ENCODE results near the gene GPC5. TPM values are rescaled to one million over a fixed set of nuclear protein-coding genes. Genes with fewer than 3 reads are reported as not detected.

GPC5 gene
- total RNA-seq, 2 experiments from 2014 or later: 2.4 TPM; not detected in 1

GRCh38 chr13:92221916-92222315 is 823.5 kb downstream of the GPC5 start:
- no peak for TF ChIP-seq CTCF (conservative IDR thresholded peaks at IDR 0.05; ENCODE audit: low read length)
- no peak for TF ChIP-seq EZH2phosphoT487 (IDR thresholded peaks at IDR 0.05; ENCODE audit: borderline replicate concordance, low read depth, low read length)
- ChIA-PET POLR2A (no interaction called here), CTCF (ENCODE audit: unreplicated experiment) (no interaction called here)
- Histone ChIP-seq H2AFZ (ENCODE audit: low read length) (no peak overlapping the region), H3K79me2 (ENCODE audit: insufficient read depth, low read depth, low read length) (no peaks in the 10 kb centered on the region), H3K4me2 (ENCODE audit: low read length) (no peak overlapping the region), H3K36me3 (ENCODE audit: insufficient read depth, low read length) (no peaks in the 10 kb centered on the region), H3K4me3 (ENCODE audit: low read depth, low read length, poor library complexity, severe bottlenecking) (no peak overlapping the region), H4K20me1 (ENCODE audit: insufficient read depth, low read length) (no peaks in the 10 kb centered on the region), H3K9me3 (ENCODE audit: low read length) (no peaks in the 10 kb centered on the region), H3K4me1 (ENCODE audit: insufficient read depth, low read length, poor library complexity, severe bottlenecking) (no peaks in the 10 kb centered on the region), H3K27ac (ENCODE audit: low read depth, low read length, poor library complexity, severe bottlenecking) (no peak overlapping the region), H3K9me2 (ENCODE audit: insufficient read depth, low read length) (0 out of 2 replicates have a peak, but pooled peaks cover 4% of the 10 kb centered on the region)
- intact Hi-C loops (cut with micrococcal nuclease; ENCODE audit: unreplicated experiment): no loop called here
- no TSS peak for BruUV-seq (replicated peaks)
- DNase-seq (ENCODE audit: low spot score): no peak

GRCh38 chr13:92224052-92224821 is 825.8 kb downstream of the GPC5 start:
- H4K20me1 ChIP-seq (ENCODE audit: insufficient read depth, low read length): no peaks in the 10 kb centered on the region
- no peaks in the 10 kb centered on the region for H3K36me3 ChIP-seq (ENCODE audit: insufficient read depth, low read length)
- H3K9me2 ChIP-seq (ENCODE audit: insufficient read depth, low read length): 0 out of 2 replicates have a peak, but pooled peaks cover 4% of the 10 kb centered on the region
- no peak overlapping the region for H3K4me2 ChIP-seq (ENCODE audit: low read length)
- ChIA-PET CTCF (ENCODE audit: unreplicated experiment) (interaction anchor here (1.4 kb wide), 1 partner anchor 9 kb away, joined by 4 read pairs; no protein-coding TSS in a partner anchor), POLR2A (interaction anchor here (0.6 to 3.4 kb wide), 22 partner anchors 9 to 495 kb away, joined by 3 to 21 read pairs (median 4); no protein-coding TSS in a partner anchor)
- H3K4me3 ChIP-seq (ENCODE audit: low read depth, low read length, poor library complexity, severe bottlenecking): no peak overlapping the region
- DNase-seq (ENCODE audit: low spot score): no peak
- intact Hi-C loops (cut with micrococcal nuclease; ENCODE audit: unreplicated experiment): no loop called here
- H3K9me3 ChIP-seq (ENCODE audit: low read length): no peaks in the 10 kb centered on the region
- TF ChIP-seq EZH2phosphoT487 (IDR thresholded peaks at IDR 0.05; ENCODE audit: borderline replicate concordance, low read depth, low read length) (no peak), CTCF (conservative IDR thresholded peaks at IDR 0.05; ENCODE audit: low read length) (no peak)
- no TSS peak for BruUV-seq (replicated peaks)
- H3K79me2 ChIP-seq (ENCODE audit: insufficient read depth, low read depth, low read length): no peaks in the 10 kb centered on the region
- no peaks in the 10 kb centered on the region for H3K4me1 ChIP-seq (ENCODE audit: insufficient read depth, low read length, poor library complexity, severe bottlenecking)
- H2AFZ ChIP-seq (ENCODE audit: low read length): no peak overlapping the region
- H3K27ac ChIP-seq (ENCODE audit: low read depth, low read length, poor library complexity, severe bottlenecking): no peak overlapping the region

- no peaks in the 10 kb centered on the region for H3K4me1 ChIP-seq (ENCODE audit: insufficient read depth, low read length, poor library complexity, severe bottlenecking)
- ChIA-PET POLR2A (interaction anchor here (0.8 to 3.4 kb wide), 19 partner anchors 10 to 733 kb away, joined by 3 to 21 read pairs (median 4); no protein-coding TSS in a partner anchor), CTCF (ENCODE audit: unreplicated experiment) (no interaction called here)
- H2AFZ ChIP-seq (ENCODE audit: low read length): no peak overlapping the region
- intact Hi-C loops (cut with micrococcal nuclease; ENCODE audit: unreplicated experiment): no loop called here
- H3K9me2 ChIP-seq (ENCODE audit: insufficient read depth, low read length): 0 out of 2 replicates have a peak, but pooled peaks cover 4% of the 10 kb centered on the region
- no peaks in the 10 kb centered on the region for H3K79me2 ChIP-seq (ENCODE audit: insufficient read depth, low read depth, low read length)
- no peaks in the 10 kb centered on the region for H3K9me3 ChIP-seq (ENCODE audit: low read length)
- DNase-seq (ENCODE audit: low spot score): no peak
- H3K4me3 ChIP-seq (ENCODE audit: low read depth, low read length, poor library complexity, severe bottlenecking): no peak overlapping the region
- no peaks in the 10 kb centered on the region for H3K36me3 ChIP-seq (ENCODE audit: insufficient read depth, low read length)
- H3K4me2 ChIP-seq (ENCODE audit: low read length): no peak overlapping the region
- H4K20me1 ChIP-seq (ENCODE audit: insufficient read depth, low read length): no peaks in the 10 kb centered on the region
- H3K27ac ChIP-seq (ENCODE audit: low read depth, low read length, poor library complexity, severe bottlenecking): no peak overlapping the region
- BruUV-seq (replicated peaks): no TSS peak
- TF ChIP-seq CTCF (conservative IDR thresholded peaks at IDR 0.05; ENCODE audit: low read length) (no peak), EZH2phosphoT487 (IDR thresholded peaks at IDR 0.05; ENCODE audit: borderline replicate concordance, low read depth, low read length) (no peak)
These were observed 826.4 kb downstream of the GPC5 start for GRCh38 chr13:92224825-92225224.

Data from OCI-LY7 (cell line).